GM12872 (cell line): ENCODE data around the gene SERPIND1.
A peak's percentile ranks its signal among the peaks of the same experiment; 100 is the strongest.

Experiments
- TF ChIP-seq, protein P1 (sequence below): IDR thresholded peaks from 3 replicates; pipeline ENCODE4 v1.5.1; 2011; ENCODE audit warnings: low read depth, mild to moderate bottlenecking, low read length, moderate library complexity; ENCODE audit not compliant: insufficient read depth

SERPIND1 gene

DNA sequence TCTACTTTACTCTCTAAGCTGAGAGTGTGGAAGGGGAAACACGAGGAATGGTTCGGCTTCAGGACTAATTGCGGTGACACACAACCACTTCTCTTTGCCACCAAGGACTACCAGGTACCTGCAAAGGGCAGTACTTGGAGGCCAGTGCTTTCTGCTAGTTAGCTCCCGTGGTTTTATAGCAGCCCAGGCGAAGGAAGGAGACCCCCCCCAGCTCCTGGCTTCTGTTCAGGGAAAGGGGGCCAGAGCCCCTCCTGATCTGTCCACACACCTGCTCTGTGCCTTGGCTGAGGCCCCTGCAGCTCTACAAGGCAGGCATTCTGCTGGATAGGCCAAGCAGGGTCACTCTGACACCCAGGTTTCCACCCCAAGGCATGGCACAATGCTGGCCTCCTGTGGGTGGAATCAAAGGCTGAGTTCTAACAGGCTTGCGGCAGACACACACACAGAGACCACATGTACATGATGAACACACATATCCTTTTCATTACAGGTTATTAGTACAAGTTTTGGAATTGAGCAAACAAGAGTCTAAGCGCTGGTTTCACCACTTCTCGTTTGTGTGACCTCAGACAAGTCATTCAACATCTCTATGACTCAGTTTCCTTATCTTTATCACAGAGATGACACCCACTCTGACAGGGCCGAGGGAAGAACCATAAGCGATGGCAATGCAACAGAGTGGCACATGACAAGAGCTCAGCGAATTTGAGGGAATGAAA lies 7.5 kb downstream of the SERPIND1 start:
- TF ChIP-seq, protein P1, sequence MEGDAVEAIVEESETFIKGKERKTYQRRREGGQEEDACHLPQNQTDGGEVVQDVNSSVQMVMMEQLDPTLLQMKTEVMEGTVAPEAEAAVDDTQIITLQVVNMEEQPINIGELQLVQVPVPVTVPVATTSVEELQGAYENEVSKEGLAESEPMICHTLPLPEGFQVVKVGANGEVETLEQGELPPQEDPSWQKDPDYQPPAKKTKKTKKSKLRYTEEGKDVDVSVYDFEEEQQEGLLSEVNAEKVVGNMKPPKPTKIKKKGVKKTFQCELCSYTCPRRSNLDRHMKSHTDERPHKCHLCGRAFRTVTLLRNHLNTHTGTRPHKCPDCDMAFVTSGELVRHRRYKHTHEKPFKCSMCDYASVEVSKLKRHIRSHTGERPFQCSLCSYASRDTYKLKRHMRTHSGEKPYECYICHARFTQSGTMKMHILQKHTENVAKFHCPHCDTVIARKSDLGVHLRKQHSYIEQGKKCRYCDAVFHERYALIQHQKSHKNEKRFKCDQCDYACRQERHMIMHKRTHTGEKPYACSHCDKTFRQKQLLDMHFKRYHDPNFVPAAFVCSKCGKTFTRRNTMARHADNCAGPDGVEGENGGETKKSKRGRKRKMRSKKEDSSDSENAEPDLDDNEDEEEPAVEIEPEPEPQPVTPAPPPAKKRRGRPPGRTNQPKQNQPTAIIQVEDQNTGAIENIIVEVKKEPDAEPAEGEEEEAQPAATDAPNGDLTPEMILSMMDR, result no peak

DNA sequence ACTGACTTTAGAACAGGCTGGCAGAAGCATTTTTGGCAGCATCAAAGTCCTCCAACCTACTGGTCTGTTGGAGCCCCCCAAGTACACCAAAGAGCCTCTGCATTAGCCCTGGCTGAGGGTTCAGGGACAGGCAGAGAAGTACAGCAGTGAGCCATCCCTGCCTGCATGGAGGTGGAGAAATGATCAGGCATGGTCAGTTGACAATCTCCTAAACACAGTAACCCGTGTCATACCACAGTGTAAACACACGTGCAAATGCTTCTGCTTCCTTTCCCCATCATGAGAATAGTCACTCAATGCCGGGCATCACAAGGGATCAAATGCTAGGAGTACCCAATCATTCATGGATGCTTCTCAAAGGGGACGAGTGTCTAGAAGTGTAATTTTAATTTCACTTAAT lies 8.2 kb downstream of the SERPIND1 start:
- TF ChIP-seq, protein P1, result no peak

DNA sequence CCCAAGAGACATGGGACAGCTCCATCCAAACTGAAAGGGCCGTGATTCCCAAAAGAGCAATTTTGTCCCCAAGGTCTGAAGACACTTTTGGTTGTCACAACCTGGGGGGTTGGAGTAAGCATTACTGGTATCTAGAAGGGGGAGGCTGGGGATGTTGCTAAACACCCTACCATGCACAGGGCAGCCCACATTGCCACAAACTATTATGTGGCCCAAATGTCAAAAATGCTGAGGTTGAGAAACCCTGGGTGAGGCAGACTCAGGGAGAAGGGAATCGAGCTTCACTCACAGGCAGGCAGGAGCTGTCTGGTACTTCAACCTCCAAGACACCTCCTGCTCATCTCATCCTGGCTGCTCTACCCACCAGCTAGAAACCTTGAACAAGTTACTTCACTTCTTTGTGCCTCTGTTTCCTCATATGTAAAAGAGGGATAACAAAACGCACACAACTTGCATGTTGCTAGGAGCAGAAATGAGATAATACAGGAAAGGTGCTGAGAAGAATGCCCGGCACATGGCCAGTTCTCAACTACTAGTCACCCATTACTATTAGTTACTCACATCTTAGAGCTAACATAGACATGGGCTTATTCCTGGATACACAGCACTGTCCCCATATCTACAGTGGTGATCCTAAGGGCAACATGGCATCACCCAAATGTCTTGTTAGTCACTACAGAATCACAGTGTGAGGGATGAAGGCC lies 8.8 kb downstream of the SERPIND1 start:
- TF ChIP-seq, protein P1, result no peak

DNA sequence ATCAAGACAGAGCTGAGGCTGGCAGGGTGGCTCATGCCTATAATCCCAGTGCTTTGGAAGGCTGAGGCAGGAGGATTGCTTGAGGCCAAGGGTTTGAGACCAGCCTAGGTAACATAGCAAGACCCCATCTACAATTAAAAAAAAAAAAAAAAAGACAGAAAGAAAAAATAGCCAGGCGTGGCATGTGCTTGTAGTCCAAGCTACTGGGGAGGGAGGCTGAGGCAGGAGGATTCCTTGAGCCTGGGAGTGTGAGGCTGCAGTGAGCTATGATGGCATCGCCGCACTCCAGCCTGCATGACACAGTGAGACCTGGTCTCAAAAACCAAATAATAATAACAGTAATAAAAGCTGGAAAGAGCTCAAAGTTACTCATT lies 9.4 kb downstream of the SERPIND1 start:
- TF ChIP-seq, protein P1, result no peak

DNA sequence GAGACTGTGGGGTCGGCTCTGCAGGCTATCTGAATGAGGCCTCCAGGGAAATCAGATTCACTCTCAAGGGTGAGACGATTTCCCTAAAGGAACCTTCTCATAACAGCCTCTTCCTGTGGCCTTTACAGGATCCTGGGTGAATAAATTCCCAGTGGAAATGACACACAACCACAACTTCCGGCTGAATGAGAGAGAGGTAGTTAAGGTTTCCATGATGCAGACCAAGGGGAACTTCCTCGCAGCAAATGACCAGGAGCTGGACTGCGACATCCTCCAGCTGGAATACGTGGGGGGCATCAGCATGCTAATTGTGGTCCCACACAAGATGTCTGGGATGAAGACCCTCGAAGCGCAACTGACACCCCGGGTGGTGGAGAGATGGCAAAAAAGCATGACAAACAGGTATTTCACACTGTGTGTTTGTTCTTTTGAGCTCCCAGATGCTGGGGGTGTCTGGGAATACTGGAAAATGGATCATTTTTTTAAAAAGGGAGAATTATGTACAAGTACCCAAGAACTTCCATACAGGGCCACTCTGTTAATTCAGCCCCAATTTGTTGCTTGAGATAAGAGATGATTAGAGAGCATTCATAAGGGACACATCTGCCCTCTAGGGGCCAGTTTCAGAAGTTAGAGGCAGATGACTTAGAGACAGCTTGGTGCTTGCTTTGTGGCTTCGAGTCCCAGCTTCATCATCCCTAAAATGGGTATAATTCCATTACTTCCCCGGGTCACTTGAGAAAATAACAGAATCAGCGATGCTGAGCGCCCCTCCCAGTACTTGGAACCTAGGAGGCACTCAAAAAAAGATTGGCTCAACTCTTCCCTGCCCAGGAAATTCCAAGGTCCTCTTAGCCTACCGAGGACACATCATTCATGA lies 10.2 kb downstream of the SERPIND1 start:
- TF ChIP-seq, protein P1, result peak; percentile 90

DNA sequence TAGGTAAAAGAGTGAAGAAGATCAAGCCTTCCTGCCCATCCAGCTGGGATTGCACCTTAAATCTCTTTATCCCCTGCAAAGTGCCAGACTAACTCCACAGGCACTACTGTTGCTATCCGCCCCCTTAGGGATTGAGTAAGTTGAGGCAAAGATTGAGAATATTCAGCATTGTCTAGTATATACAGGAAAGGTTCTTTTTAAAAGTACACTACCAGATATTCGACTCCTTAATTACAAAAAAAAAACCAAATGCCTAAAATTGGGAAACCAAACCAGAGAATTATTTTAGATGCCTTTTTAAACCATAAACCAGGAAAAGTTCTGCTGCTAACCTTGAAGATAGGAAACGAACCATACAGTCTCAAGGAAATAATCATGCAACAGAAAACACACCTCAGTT lies 11.5 kb downstream of the SERPIND1 start:
- TF ChIP-seq, protein P1, result no peak

DNA sequence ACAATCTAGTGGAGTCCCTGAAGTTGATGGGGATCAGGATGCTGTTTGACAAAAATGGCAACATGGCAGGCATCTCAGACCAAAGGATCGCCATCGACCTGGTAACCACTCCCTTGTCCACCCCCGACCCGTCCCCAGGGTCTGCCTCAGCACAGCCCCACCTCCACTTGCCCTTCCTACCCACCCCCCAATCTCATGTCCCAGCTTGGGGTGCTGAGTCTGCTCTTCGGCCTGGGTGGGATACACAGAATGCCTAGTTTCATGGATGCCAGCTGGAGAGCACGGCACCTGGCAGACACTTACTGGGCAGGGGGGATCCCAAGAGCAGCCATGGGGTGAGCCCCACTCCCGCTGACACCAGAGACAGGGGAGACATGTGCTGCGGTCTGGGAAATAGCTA lies 12.1 kb downstream of the SERPIND1 start:
- TF ChIP-seq, protein P1, result no peak
